Tibial artery (tissue), 4 donors: ENCODE measurements around the gene IL1RAPL1.

Experiments
- DNase-seq, 2 donors: peaks; one replicate each; pipeline ENCODE4 v3.0.0-alpha.2; 2019
- H3K27ac ChIP-seq, 2 donors: fragments of 200-600 bp; sonication (generic) in 1 of 2; 1 replicate in 1 of 2; 2 replicates in 1 of 2; pipeline ENCODE4 v1.5.1; 2018 to 2019; ENCODE audit warnings: mild to moderate bottlenecking in 1 of 2
- H3K27me3 ChIP-seq, 2 donors: fragments of 200-600 bp; sonication (generic) in 1 of 2; one replicate each; pipeline versions ENCODE4 v1.5.1 to v1.6.0; 2016 to 2019
- H3K36me3 ChIP-seq, 3 donors: fragments of 200-600 bp; sonication (generic) in 2 of 3; one replicate each; pipeline ENCODE4 v1.5.1; 2016 to 2019; ENCODE audit warnings: mild to moderate bottlenecking in 2 of 3
- H3K4me1 ChIP-seq, 4 donors: fragments of 200-600 bp; sonication (generic) in 2 of 4; 1 replicate in 3 of 4; 2 replicates in 1 of 4; pipeline ENCODE4 v1.5.1; 2016 to 2019
- H3K4me3 ChIP-seq, 2 donors: fragments of 200-600 bp; sonication (generic) in 1 of 2; 1 replicate in 1 of 2; 2 replicates in 1 of 2; pipeline ENCODE4 v1.5.1; 2018 to 2019; ENCODE audit warnings: mild to moderate bottlenecking in 2 of 2
- H3K9me3 ChIP-seq, 3 donors: fragments of 200-600 bp; sonication (generic) in 1 of 3; one replicate each; pipeline ENCODE4 v1.5.1; 2016 to 2019
- CTCF ChIP-seq, 2 experiments: fragments of 200-600 bp in 1 of 2; fragments of 450-650 bp in 1 of 2; IDR thresholded peaks; one replicate each; pipeline ENCODE4 v1.5.1; 2017 to 2019; ENCODE audit warnings: antibody characterized with exemption in 2 of 2, mild to moderate bottlenecking in 1 of 2, moderate library complexity in 1 of 2
- intact Hi-C: fragments of 100-400 bp; cut with DNase I; formaldehyde crosslinking; loops from one replicate; pipeline ENCODE4 v1.15.0; 2023; ENCODE audit warnings: low total_unique reads

IL1RAPL1 gene

GRCh38 chrX:28888416-28888815 is 301.2 kb downstream of the IL1RAPL1 start:
- H3K27ac ChIP-seq = no peak overlapping the region
- DNase-seq = no peak
- H3K27me3 ChIP-seq = no peaks in the 10 kb centered on the region
- no peaks in the 10 kb centered on the region for H3K9me3 ChIP-seq
- H3K36me3 ChIP-seq = no peaks in the 10 kb centered on the region
- intact Hi-C loops = no loop called here
- no peaks in the 10 kb centered on the region for H3K4me1 ChIP-seq
- no peak for TF ChIP-seq CTCF (IDR thresholded peaks at IDR 0.05)
- H3K4me3 ChIP-seq = no peak overlapping the region

GRCh38 chrX:28889591-28890090 is 302.4 kb downstream of the IL1RAPL1 start:
- TF ChIP-seq CTCF (IDR thresholded peaks at IDR 0.05) = no peak
- Histone ChIP-seq H3K36me3 (no peaks in the 10 kb centered on the region), H3K27me3 (no peaks in the 10 kb centered on the region), H3K4me1 (no peaks in the 10 kb centered on the region), H3K9me3 (no peaks in the 10 kb centered on the region), H3K27ac (no peak overlapping the region), H3K4me3 (no peak overlapping the region)
- intact Hi-C loops = no loop called here
- DNase-seq = no peak

- no peak for DNase-seq
- TF ChIP-seq CTCF (IDR thresholded peaks at IDR 0.05) = no peak
- no peak overlapping the region for H3K27ac ChIP-seq
- no peak overlapping the region for H3K4me3 ChIP-seq
- no peaks in the 10 kb centered on the region for H3K36me3 ChIP-seq
- no peaks in the 10 kb centered on the region for H3K27me3 ChIP-seq
- H3K4me1 ChIP-seq = no peaks in the 10 kb centered on the region
- H3K9me3 ChIP-seq = no peaks in the 10 kb centered on the region
- intact Hi-C loops = no loop called here
Measured at GRCh38 chrX:28901637-28902036, 314.4 kb downstream of the IL1RAPL1 start.

GRCh38 chrX:28910487-28910886 is 323.2 kb downstream of the IL1RAPL1 start:
- Histone ChIP-seq H3K4me1 (no peaks in the 10 kb centered on the region), H3K9me3 (no peaks in the 10 kb centered on the region), H3K4me3 (no peak overlapping the region), H3K27me3 (no peaks in the 10 kb centered on the region), H3K36me3 (no peaks in the 10 kb centered on the region), H3K27ac (no peak overlapping the region)
- DNase-seq = no peak
- TF ChIP-seq CTCF (IDR thresholded peaks at IDR 0.05) = no peak
- intact Hi-C loops = no loop called here

GRCh38 chrX:28920153-28920943 is 333.1 kb downstream of the IL1RAPL1 start:
- no peaks in the 10 kb centered on the region for H3K9me3 ChIP-seq
- no peak for TF ChIP-seq CTCF (IDR thresholded peaks at IDR 0.05)
- no peaks in the 10 kb centered on the region for H3K4me1 ChIP-seq
- no peaks in the 10 kb centered on the region for H3K36me3 ChIP-seq
- no peaks in the 10 kb centered on the region for H3K27me3 ChIP-seq
- DNase-seq = no peak
- no peak overlapping the region for H3K4me3 ChIP-seq
- intact Hi-C loops = no loop called here
- H3K27ac ChIP-seq = no peak overlapping the region
